GM18499 (cell line): ENCODE measurements around the gene XAGE2.
"Not testable (repeated sequence)": the region's sequence is repeated elsewhere in the genome, so short reads cannot be mapped to it uniquely, and the experiment has no call there.

Source experiments
- ATAC-seq: cut with Tn5 transposase; IDR thresholded peaks from one replicate; pipeline ENCODE4 v1.9.1; 2021; ENCODE audit warnings: moderate number of reproducible peaks; ENCODE audit not compliant: insufficient read depth, unreplicated experiment

Gene XAGE2

GRCh38 chrX:52368368-52369055, at the start of gene XAGE2:
Gene XAGE2, plus strand, starts transcription at chrX:52369021. Its CDS starts 994 bp downstream, at chrX:52370015.
- no peak for ATAC-seq

- no peak for ATAC-seq
Measured at GRCh38 chrX:52337410-52337809, 31.4 kb upstream of the XAGE2 start.

- no peak for ATAC-seq
Measured at GRCh38 chrX:52341493-52341892, 27.3 kb upstream of the XAGE2 start.

DNA sequence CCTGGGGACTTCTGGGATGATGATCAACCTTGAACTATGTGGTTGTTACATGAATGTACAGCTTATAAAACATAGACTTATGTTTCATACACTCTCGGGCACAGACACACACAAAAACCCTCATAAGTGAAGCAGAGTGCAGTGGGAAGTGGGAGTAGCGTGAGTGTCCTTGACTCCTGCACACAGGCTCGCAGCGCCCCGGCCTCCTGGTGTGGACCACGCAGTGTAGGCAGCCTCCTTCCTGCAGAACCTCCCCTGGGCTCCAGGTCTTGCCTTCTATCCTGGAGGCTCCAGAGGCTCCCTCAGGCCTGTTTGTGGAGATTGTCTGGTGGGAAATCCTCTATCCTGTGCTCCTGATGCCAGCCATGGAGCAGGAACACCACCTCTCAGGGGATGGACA, 25.7 kb upstream of the XAGE2 start:
- ATAC-seq: not testable (repeated sequence)

- ATAC-seq: not testable (repeated sequence)
Measured at GRCh38 chrX:52345402-52345801, 23.4 kb upstream of the XAGE2 start.

DNA sequence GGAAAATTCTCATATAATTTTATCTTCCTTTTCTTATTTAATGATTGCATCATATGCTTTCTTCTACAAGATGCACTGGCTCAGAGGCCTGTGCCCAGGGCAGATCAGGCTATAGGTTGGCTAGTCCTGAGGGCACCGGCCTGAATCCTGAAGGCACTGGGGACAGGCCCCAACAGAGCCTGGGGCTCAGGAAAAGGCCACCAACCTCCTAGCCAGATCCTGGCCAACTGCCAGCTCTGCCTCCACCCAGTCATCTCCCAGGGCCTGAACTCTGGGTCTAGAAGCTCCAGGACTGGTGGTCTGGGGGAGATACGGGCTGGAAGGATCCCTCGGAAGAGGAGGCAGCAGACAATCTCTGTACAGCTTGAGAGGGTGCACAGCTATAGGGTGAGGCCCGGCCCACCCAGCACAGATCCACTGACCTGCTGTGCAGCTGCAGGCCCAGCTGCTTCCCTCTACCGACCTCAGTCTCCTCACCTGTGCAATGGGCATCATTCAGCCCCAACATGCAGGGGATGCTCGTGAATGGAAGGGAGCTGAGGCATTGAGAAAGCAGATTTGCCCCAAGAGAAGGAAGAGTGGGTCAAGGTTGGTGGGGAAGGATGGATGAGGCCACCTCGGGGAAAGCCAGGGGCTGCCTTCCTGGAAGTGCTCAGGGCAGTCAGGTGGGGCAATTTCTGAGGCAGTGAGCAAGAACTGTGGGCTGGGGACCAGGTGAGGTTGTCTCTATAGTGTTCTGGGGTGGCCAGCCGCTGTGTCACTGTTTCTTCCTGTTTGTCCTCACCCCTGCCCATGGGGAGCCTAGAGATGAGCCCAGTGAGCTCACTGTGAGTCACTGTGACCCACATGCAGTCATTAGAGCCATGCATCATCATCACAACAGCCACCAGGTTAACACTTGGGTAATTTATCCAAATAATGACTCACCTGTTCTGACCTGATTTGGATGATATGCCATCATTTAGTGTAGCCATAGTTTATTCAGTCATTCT, 22.4 kb upstream of the XAGE2 start:
- no peak for ATAC-seq

DNA sequence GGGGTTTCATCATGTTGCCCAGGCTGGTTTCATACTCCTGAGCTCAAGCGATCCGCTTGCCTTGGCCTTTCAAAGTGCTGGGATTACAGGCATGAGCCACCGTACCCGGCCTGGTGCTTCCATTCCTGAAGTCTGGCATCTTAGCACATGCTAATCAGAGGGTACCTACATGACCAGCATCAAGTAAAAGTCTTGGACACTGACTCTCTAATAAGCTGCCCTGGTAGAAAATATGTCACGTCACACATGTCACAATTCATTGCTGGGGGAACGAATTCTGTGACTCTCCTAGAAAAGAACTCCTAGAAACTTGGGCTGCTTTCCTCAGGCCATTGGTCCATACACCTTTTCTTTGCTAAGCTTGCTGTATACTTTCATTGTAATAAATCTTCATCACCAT, 19.1 kb upstream of the XAGE2 start:
- no peak for ATAC-seq

GRCh38 chrX:52352551-52352950, 16.3 kb upstream of the XAGE2 start:
- no peak for ATAC-seq

DNA sequence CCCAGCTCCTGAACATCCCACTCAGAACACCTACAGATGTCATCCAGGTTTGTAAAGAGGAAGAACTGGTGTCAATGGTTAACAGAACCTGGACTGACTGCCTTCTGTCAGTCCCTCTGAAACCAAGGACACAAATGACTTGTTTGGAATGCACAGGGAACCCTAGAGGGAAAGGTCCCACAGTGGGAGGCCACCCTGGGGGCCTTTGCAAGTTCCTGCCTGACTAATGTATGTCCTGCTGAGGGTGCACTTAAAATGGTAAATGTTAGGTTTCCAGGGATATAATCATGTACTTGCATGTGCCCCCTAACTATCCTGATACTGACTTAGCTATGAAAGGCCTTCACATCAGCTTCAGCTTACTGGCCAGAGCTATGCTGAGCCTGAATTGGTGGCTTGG, 15.0 kb upstream of the XAGE2 start:
- ATAC-seq: no peak

- ATAC-seq: no peak
Measured at GRCh38 chrX:52355108-52355507, 13.7 kb upstream of the XAGE2 start.

DNA sequence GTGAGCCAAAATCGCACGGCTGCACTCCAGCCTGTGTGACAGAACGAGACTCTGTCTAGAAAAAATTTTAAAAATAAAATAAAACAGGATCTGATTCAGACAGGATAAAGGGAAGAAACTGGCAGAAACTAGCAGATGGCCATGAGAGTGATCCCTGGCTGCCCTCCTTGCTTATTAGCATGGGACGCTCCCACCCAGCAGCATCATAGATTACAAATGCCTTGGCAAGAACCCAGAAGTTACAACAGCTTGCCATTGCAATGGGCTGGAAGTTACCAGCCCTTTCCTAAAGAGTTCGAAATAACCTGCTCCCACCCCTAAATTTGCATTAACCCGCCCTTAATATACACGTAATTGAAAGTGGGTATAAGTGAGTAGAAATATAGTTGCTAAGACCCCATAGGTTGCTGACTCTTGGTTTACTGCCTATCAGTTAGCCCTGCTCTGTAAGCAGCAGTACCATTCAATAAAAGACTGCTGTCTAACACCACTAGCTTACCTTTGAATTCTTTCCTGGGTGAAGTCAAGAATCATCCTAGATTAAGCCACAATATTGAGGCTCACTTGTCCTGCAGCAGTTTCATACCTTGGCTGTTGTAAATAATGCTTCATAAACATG, 9.1 kb upstream of the XAGE2 start:
- ATAC-seq: no peak

- ATAC-seq: no peak
Measured at GRCh38 chrX:52361941-52362340, 6.9 kb upstream of the XAGE2 start.

DNA sequence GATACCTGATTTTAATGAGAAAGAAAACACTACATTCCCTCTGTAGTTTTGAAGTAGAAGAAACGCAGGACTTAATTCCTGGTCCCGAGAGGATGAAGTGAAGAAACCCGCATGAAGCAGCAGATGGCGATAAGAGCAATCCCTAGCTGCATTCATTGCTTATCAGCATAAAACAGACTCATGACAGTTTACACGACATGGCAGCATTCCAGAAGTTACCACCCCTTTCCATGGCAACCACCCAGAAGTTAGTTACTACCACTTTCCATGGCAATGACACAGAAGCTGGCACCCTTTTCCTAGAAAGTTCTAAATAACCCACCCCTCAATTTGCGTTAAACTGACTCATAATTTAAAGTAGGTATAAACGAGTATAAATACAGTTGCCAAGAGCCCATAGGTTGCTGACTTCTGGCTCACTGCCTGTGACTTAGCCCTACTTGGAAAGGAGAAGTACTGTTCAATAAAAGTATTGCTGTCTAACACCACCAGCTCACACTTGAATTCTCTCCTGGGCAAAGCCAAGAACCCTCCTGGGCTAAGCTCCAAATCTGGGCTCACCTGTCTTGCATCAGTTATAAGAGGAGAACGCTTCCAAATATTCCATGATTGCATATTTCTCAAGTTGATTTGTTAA, 5.5 kb upstream of the XAGE2 start:
- no peak for ATAC-seq

GRCh38 chrX:52378870-52379269, 10.0 kb downstream of the XAGE2 start:
- ATAC-seq: no peak

- no peak for ATAC-seq
Measured at GRCh38 chrX:52380993-52381392, 12.2 kb downstream of the XAGE2 start.

DNA sequence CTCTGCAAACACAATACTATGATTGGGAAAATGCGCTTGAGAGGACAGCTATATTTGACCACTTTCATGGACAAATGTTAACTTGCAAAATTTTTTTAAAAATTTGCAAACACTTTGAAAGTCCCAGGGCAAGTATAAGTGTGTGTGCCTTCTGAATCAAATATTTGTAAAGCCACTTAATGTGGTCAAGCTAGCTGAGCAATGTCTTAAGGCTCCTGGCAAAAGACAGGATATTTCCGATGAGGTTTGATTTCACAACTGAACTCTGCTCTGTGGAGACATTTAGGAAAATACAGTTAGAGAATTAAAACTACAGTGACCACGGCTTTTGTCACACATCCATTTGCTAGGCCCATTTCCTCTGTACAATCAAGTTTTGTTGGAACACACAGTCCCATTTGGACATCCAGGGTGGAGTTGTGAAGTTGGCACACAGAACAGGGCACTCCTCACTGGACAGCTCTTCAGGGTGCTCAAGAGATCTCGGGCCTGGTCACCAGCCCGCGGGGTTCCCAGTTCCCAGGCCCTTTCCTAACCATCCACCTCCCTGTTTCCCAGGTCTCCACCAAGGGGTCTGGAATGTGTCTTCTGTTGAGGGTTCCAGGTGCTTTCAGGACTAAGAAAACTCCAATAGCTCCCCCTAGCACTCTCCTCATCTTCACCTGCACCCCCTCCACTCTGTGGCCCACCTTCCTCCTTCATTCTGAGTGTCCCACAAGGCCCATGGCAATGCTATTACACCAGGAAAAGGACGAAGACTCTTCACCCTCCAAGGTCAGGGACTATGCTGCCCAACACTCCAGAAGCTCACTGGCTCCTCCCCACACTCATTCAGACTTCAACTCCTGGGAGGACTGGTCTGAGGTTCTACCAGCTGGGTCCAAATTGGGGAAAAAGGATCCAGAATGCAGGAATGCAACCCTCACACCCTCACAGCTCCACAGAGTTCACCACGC, 41.9 kb downstream of the XAGE2 start:
- no peak for ATAC-seq

GRCh38 chrX:52415304-52415703, 46.5 kb downstream of the XAGE2 start:
- ATAC-seq: no peak

- ATAC-seq: no peak
Measured at GRCh38 chrX:52416816-52417215, 48.0 kb downstream of the XAGE2 start.

DNA sequence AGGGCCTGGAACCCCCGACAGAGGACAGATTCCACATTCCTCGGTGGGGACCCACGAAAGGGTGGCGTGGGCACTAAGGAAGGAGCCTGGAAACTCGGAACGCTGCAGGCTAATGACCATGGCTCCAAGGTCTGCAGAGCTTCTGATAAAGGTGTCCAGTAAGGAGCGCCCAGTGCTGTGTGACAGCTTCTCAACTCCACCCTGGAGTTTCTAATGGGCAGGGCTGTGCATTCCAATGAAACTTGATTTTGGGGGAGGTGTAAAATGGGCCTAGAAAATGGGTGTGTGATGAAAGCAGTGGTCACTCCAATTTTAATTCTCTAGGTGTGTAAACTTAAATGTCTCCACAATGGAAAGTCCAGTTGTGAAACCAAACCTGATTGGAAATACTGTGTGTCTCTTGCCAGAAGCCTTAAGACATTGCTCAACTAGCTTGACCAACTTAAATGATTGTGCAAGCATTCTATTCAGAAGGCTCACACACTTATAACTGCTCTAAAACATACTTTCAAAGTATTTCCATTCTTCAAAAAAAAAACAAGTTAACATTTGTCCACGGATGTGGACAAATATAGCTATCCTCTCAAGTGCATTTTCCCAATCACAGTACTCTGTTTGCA, 52.1 kb downstream of the XAGE2 start:
- ATAC-seq: no peak
